Bronchial epithelial cell (primary cell): Measurements from ENCODE around the gene C19orf85. TPM values are rescaled to one million over a fixed set of nuclear protein-coding genes. Genes with fewer than 3 reads are reported as not detected.

Experiments
- DNase-seq: peaks from one replicate; pipeline ENCODE4 v3.0.0-alpha.2; 2010; ENCODE audit warnings: low read depth
- FAIRE-seq: peaks from 2 replicates; lab custom pipeline; 2011; peaks lifted over from hg19 to GRCh38; lab: Jason Lieb, UNC
- H3K27me3 ChIP-seq: 2 replicates; pipeline ENCODE4 v1.5.1; 2011; ENCODE audit warnings: low read length; ENCODE audit not compliant: control insufficient read depth, insufficient read depth
- H3K36me3 ChIP-seq: 2 replicates; pipeline ENCODE4 v1.5.1; 2011; ENCODE audit warnings: low read length; ENCODE audit not compliant: control insufficient read depth, insufficient read depth
- H3K4me3 ChIP-seq: 2 replicates; pipeline ENCODE4 v1.5.1; 2011; ENCODE audit warnings: mild to moderate bottlenecking, low read depth, low read length, control low read depth
- total RNA-seq: library from RNA; depleted of rRNA; stranded (reverse); fragments of >200 nt; gene quantifications from 2 replicates; pipeline ENCODE4 v1.2.1, GENCODE V29; 2014
- TF ChIP-seq, protein P1 (sequence below): IDR thresholded peaks from 2 replicates; pipeline ENCODE4 v1.5.1; 2011; ENCODE audit warnings: mild to moderate bottlenecking, moderate library complexity, low read length, control low read depth, inconsistent platforms; ENCODE audit not compliant: insufficient read depth, severe bottlenecking

The C19orf85 gene
- not detected in 2 replicates for total RNA-seq

DNA sequence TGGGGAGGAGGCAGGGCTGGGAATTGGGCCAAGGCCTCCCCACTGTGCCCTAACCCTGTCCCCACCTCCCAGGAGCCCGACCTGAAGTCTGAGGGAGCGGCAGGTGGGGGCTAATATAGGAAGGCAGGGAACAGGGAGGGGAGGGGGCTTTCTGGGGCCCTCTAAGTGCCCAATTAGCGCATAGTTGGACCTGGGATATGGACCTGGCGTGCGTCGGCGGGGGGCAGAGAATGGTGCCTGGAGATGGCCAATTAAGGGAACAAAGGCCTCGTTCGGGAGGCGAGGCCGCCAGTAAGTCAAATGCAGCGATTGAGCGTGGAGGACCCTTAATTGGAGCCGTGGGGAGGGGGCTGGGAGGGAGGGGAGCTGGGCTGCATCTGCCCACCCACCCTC lies at the start of gene C19orf85:
Gene C19orf85 (minus strand): TSS at position 90 of the 393 bp plus-strand sequence. CDS start 197 bp downstream, outside the sequence.
- DNase-seq (no peak), FAIRE-seq (no peak)
- Histone ChIP-seq H3K27me3 (no peaks in the 10 kb centered on the region), H3K4me3 (no peak within 1 kb of the TSS), H3K36me3 (no peaks in the 10 kb centered on the region)
- TF ChIP-seq, protein P1, sequence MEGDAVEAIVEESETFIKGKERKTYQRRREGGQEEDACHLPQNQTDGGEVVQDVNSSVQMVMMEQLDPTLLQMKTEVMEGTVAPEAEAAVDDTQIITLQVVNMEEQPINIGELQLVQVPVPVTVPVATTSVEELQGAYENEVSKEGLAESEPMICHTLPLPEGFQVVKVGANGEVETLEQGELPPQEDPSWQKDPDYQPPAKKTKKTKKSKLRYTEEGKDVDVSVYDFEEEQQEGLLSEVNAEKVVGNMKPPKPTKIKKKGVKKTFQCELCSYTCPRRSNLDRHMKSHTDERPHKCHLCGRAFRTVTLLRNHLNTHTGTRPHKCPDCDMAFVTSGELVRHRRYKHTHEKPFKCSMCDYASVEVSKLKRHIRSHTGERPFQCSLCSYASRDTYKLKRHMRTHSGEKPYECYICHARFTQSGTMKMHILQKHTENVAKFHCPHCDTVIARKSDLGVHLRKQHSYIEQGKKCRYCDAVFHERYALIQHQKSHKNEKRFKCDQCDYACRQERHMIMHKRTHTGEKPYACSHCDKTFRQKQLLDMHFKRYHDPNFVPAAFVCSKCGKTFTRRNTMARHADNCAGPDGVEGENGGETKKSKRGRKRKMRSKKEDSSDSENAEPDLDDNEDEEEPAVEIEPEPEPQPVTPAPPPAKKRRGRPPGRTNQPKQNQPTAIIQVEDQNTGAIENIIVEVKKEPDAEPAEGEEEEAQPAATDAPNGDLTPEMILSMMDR: no peak

DNA sequence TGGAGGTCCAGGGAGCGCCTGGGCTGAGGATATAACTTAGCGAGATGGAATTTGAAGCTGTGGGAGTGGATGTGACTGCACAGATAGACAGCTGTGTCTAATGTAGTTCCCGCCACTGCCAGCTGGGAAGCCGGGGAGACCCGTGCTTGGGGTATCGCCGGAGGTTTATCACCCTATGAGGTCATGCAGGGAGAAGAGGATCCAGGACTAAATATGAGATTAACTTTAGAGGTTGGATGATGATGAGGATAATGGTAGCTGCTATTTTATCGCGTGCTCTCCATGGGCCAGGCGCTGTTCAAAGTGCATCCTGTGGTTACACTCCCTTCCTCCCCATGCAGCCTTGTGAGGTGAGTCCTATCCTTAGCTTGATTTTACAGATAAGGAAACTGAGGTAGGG lies 43.6 kb upstream of the C19orf85 start:
- Histone ChIP-seq H3K4me3 (no peak overlapping the region), H3K36me3 (no peaks in the 10 kb centered on the region), H3K27me3 (no peaks in the 10 kb centered on the region)
- TF ChIP-seq, protein P1: no peak
- DNase-seq (no peak), FAIRE-seq (no peak)

- Histone ChIP-seq H3K27me3 (no peaks in the 10 kb centered on the region), H3K4me3 (no peak overlapping the region), H3K36me3 (no peaks in the 10 kb centered on the region)
- FAIRE-seq (no peak), DNase-seq (no peak)
- TF ChIP-seq, protein P1: no peak
These were observed 40.4 kb upstream of the C19orf85 start for GRCh38 chr19:55504981-55505380.

DNA sequence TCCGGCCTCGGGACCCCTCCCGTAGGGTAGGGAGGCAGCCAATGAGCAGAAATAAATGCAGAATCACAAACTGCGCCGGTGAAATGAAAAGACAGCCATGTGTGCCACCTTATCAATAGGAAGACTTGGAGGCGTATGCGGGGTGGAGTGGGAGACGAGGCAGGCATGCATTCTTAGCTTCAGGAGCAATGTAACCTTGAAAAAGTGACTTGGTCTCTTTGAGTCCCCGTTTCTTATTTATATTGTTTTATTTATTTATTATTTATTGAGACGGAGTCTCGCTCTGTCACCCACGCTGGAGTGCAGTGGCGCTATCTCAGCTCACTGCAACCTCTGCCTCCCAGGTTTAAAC lies 39.7 kb upstream of the C19orf85 start:
- Histone ChIP-seq H3K4me3 (no peak overlapping the region), H3K27me3 (no peaks in the 10 kb centered on the region), H3K36me3 (no peaks in the 10 kb centered on the region)
- TF ChIP-seq, protein P1: no peak
- DNase-seq (no peak), FAIRE-seq (no peak)

GRCh38 chr19:55503502-55504251 lies 39.1 kb upstream of the C19orf85 start:
- peak overlapping the region; percentile 24 for H3K4me3 ChIP-seq
- TF ChIP-seq, protein P1: peak; percentile 94
- no peaks in the 10 kb centered on the region for H3K36me3 ChIP-seq
- DNase-seq: peak; percentile 70
- H3K27me3 ChIP-seq: no peaks in the 10 kb centered on the region
- FAIRE-seq: no peak

- Histone ChIP-seq H3K4me3 (no peak overlapping the region), H3K27me3 (no peaks in the 10 kb centered on the region), H3K36me3 (no peaks in the 10 kb centered on the region)
- DNase-seq (no peak), FAIRE-seq (no peak)
- TF ChIP-seq, protein P1: no peak
These were observed 38.6 kb upstream of the C19orf85 start for GRCh38 chr19:55503157-55503501.
